ENCODE data around the gene SMAD2.

- TF ChIP-seq CTCF (IDR thresholded peaks at IDR 0.05; ENCODE audit: low read depth, low read length), result no peak
- no peak for TF ChIP-seq EZH2phosphoT487 (IDR thresholded peaks at IDR 0.05; ENCODE audit: low read depth)
Observed at GRCh38 chr18:47800756-47801155, 129.7 kb downstream of the SMAD2 start.
